ENCODE results near the gene GMDS.

- TF ChIP-seq, protein P1, sequence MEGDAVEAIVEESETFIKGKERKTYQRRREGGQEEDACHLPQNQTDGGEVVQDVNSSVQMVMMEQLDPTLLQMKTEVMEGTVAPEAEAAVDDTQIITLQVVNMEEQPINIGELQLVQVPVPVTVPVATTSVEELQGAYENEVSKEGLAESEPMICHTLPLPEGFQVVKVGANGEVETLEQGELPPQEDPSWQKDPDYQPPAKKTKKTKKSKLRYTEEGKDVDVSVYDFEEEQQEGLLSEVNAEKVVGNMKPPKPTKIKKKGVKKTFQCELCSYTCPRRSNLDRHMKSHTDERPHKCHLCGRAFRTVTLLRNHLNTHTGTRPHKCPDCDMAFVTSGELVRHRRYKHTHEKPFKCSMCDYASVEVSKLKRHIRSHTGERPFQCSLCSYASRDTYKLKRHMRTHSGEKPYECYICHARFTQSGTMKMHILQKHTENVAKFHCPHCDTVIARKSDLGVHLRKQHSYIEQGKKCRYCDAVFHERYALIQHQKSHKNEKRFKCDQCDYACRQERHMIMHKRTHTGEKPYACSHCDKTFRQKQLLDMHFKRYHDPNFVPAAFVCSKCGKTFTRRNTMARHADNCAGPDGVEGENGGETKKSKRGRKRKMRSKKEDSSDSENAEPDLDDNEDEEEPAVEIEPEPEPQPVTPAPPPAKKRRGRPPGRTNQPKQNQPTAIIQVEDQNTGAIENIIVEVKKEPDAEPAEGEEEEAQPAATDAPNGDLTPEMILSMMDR (conservative IDR thresholded peaks at IDR 0.05; ENCODE audit: low read length): no peak
- no peak for TF ChIP-seq EZH2phosphoT487 (IDR thresholded peaks at IDR 0.05; ENCODE audit: borderline replicate concordance)
These were observed 585.6 kb downstream of the GMDS start for GRCh38 chr6:1659816-1660215.

Data from Loucy (cell line).